Esophagus muscularis mucosa (tissue), 4 donors: Measurements from ENCODE around the gene POU2F1.

ENCODE experiments used
- CTCF ChIP-seq, 3 experiments: fragments of 200-600 bp in 2 of 3; fragments of 450-650 bp in 1 of 3; sonication (generic) in 2 of 3; IDR thresholded peaks; one replicate each; pipeline ENCODE4 v1.5.1; 2017 to 2019; ENCODE audit warnings: antibody characterized with exemption in 3 of 3, mild to moderate bottlenecking in 2 of 3, moderate library complexity in 1 of 3
- EP300 ChIP-seq: sonication (generic); formaldehyde crosslinking; IDR thresholded peaks from one replicate; pipeline ENCODE4 v1.6.1; 2017; ENCODE audit warnings: antibody characterized with exemption
- POLR2A ChIP-seq: fragments of 450-650 bp; IDR thresholded peaks from one replicate; pipeline ENCODE4 v1.6.1; 2017; ENCODE audit warnings: antibody characterized with exemption, moderate library complexity, mild to moderate bottlenecking, low read depth
- POLR2AphosphoS5 ChIP-seq, 2 donors: sonication (generic); formaldehyde crosslinking; IDR thresholded peaks; one replicate each; pipeline ENCODE4 v1.6.1; 2017; ENCODE audit warnings: antibody characterized with exemption in 2 of 2

GRCh38 chr1:167474191-167474641 lies 253.5 kb downstream of the POU2F1 start:
- TF ChIP-seq CTCF (IDR thresholded peaks at IDR 0.05) (no peak), POLR2AphosphoS5 (IDR thresholded peaks at IDR 0.05) (no peak), POLR2A (no peak), EP300 (no peak)
